Omental fat pad (tissue), 4 donors: ENCODE measurements around the gene TASOR2. TPM values are rescaled to one million over a fixed set of nuclear protein-coding genes. Genes with fewer than 3 reads are reported as not detected.

Experiments used
- ATAC-seq: fragments of 150-250 bp; one replicate; pipeline ENCODE4 v1.9.1; 2016; ENCODE audit warnings: mild to moderate bottlenecking, moderate library complexity; ENCODE audit not compliant: low FRiP score
- DNase-seq: peaks from one replicate; pipeline ENCODE4 v3.0.0-alpha.2; 2019; ENCODE audit warnings: low spot score
- total RNA-seq, 4 donors: library from RNA; depleted of rRNA; stranded (reverse); fragments of >200 nt; gene quantifications; one replicate each; pipeline ENCODE4 v1.1.0, GENCODE V29; 2016
- TF ChIP-seq, protein P1 (sequence below), 3 donors: fragments of 450-650 bp; IDR thresholded peaks; one replicate each; pipeline ENCODE4 v1.5.1; 2016 to 2017; ENCODE audit warnings: antibody characterized with exemption in 3 of 3, mild to moderate bottlenecking in 3 of 3, moderate library complexity in 2 of 3

The TASOR2 gene
- total RNA-seq, 4 donors from 2014 or later, result 54.5 to 185 (median 81.9) TPM

DNA sequence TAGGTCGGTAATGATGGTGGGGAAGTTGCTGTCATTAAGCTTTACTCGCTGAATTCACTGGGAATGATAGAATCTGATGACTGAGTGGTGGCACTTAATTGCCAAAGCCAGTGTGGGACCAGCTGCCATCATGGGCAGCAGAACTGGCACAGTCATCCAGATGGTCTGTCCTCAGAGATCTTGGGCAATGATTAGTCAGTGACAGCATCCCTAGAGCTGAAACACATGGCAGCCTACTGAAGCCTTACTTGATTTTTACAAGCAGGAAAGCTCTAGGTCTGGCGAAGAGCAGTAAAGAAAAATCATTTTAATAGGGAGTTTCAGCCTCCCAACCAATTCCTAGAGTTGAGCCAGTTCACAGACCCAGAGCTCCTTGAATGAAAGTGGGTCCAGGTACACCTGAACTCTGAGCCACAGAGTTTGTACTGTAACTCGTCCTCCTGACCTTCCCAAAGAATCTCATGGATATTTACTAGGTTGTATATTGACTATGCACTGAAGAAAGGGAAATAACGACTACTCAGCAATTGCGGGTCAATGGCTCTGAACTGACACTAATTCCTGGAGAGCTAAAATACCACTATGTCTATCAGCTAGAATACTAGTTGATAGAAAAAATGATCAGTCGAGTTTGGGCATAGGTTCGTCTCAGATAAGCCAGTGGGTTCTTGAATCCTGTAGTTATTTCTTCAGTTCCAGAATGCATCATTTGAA is 13.8 kb upstream of the TASOR2 start:
- ATAC-seq (no peak), DNase-seq (no peak)
- TF ChIP-seq, protein P1, sequence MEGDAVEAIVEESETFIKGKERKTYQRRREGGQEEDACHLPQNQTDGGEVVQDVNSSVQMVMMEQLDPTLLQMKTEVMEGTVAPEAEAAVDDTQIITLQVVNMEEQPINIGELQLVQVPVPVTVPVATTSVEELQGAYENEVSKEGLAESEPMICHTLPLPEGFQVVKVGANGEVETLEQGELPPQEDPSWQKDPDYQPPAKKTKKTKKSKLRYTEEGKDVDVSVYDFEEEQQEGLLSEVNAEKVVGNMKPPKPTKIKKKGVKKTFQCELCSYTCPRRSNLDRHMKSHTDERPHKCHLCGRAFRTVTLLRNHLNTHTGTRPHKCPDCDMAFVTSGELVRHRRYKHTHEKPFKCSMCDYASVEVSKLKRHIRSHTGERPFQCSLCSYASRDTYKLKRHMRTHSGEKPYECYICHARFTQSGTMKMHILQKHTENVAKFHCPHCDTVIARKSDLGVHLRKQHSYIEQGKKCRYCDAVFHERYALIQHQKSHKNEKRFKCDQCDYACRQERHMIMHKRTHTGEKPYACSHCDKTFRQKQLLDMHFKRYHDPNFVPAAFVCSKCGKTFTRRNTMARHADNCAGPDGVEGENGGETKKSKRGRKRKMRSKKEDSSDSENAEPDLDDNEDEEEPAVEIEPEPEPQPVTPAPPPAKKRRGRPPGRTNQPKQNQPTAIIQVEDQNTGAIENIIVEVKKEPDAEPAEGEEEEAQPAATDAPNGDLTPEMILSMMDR (IDR thresholded peaks at IDR 0.05), result no peak

DNA sequence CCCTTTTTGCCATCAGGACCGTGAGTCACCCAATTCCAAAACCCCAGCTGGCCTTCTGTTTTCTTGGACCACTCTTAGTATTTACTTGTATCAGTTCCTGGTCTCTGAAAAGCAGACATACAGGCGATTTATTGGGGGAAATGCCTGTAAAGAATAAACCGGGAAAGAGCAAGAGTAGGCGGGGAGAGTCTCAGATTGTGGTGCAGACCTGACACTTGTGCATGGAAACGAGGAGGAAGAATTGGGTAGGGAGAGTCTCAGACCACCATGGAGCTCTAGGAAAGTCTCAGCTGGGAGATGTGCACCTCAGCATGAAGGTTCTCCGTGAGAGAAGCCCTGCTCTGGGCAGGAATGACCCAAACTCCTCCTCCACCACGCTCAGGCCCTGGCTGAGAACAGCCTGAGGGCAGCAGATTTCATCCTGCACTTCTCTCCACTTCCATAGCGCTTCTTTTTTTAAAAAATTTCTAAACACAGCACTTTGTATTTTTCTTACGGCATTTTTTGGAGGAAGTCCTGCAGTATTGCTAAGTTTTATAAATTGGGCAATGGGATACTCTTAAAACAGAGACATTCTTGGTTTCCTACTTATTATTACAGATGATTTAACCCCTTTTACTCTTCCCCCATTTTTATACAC is 6.1 kb upstream of the TASOR2 start:
- no peak for ATAC-seq
- TF ChIP-seq, protein P1 (IDR thresholded peaks at IDR 0.05), result no peak
- DNase-seq, result no peak

DNA sequence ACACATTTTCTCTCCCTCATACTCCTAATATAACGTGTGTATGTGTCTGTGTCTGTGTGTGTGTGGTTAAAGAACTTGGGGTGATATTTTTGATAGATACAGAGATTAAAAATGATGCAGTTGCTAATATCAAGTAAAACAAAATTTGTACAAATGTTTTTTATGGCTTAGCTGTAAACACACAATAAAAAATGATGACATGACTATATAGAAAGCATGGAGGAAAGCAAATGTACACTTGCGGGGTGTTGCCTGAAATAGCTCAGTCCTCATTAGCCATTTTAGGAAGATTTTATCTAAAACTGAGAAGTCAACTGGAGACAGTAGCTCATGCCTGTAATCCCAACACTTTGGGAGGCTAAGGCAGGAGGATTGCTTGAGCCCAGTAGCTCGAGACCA is 5.6 kb upstream of the TASOR2 start:
- ATAC-seq (no peak), DNase-seq (no peak)
- TF ChIP-seq, protein P1 (IDR thresholded peaks at IDR 0.05), result no peak

DNA sequence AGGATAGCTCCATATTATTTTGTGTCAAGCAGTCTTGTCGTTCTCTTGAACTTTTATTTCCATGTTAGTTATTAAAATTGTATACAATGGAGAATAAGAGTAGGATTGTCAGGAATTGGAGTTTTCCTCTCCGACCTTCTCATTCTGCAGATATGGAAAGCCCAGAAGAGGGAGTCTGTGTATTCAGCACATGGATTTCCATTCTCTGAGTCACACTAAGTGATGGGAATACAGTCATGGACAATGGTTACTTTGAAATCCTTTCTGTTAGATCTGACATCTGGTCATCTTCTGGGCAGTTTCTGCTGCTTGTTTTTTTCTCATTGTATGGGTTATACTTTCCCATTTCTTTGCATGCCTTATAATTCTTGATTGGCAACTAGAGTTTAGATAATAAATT is 5.0 kb upstream of the TASOR2 start:
- TF ChIP-seq, protein P1 (IDR thresholded peaks at IDR 0.05), result no peak
- DNase-seq (no peak), ATAC-seq (no peak)

DNA sequence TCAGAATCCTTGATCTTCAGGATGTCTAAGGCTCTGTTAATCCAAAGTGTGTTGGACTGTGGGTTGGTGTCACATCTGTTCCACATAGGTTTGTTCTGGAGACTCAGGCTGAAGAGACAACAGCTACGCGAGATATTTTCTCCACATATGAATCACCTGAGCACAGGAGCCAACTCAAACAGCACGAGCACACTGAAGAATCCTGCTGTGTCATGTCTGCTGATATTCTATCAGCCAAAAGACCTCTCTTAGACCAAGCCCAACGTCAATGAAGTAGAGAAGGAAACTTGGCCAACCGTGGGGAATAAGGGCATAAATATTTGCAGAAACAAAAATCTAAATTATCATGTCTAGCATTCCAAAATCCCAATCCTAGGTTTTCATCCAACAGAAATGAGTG is 2.7 kb upstream of the TASOR2 start:
- no peak for DNase-seq
- no peak for ATAC-seq
- TF ChIP-seq, protein P1 (IDR thresholded peaks at IDR 0.05), result no peak

DNA sequence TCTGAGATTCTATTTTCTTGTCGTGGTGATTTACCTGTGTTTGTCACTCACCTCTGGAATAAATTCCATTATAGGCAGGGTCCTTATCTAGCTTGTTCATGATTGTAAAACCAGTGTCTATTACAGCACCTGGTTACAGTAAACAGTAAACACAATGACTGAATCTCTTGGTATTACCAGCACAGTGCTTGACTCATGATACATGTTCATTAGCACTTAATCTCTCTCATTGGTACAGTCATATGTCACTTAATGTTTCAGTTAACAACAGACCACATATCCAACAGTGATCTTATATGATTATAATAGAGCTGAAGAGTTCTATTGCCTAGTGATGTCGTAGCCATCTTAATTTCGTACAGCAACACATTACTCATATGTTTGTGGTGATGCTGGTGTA is 1.6 kb upstream of the TASOR2 start:
- no peak for DNase-seq
- TF ChIP-seq, protein P1 (IDR thresholded peaks at IDR 0.05), result no peak
- no peak for ATAC-seq
